Inferior parietal cortex (tissue), 1 donor: ENCODE results near the gene ST6GALNAC3.

Experiments used
- DNase-seq: peaks from one replicate; pipeline ENCODE4 v3.0.0-alpha.2; 2016; ENCODE audit errors: extremely low spot score

ST6GALNAC3 gene

GRCh38 chr1:76142771-76143540 lies 68.4 kb downstream of the ST6GALNAC3 start:
- DNase-seq = no peak

DNA sequence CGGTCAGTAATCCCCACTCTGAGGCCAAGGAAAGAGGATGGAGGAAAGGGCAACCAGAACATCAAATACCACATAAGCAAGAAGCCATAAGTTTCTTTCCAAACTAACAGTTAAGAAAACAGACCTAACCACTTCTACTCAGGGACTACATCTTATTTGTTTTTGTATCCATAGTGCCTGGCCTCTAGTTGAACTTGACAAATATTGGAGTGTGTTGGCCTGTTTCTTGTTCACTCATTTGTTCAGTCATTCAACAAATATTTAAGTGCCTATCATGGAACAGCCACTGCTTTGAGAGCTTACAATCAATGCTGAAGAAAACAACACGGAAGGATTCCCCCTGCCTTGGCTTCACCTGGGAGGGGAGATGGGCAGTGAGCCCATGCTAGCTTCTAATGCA lies 69.7 kb downstream of the ST6GALNAC3 start:
- DNase-seq = no peak

DNA sequence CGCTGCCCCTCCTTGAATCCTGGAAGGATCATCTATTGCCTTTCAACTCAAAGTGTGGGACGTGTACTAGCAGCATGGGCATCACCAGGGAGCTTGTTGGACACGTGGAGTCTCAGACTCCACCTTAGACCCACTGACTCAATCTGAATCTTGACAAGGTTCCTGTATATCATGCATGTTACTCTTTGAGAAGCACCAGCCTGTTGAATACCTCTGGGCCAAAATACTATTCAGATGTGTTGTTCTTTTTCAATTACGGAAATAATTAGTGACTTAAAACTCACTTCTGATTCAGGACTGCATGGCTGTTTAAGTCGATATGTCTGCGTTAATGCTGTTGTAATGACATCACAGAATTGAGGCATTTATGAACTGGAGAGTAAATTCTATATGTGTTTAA lies 70.8 kb downstream of the ST6GALNAC3 start:
- no peak for DNase-seq

- DNase-seq = no peak
These were observed 71.6 kb downstream of the ST6GALNAC3 start for GRCh38 chr1:76146184-76146583.

- no peak for DNase-seq
These were observed 73.4 kb downstream of the ST6GALNAC3 start for GRCh38 chr1:76147917-76148316.

DNA sequence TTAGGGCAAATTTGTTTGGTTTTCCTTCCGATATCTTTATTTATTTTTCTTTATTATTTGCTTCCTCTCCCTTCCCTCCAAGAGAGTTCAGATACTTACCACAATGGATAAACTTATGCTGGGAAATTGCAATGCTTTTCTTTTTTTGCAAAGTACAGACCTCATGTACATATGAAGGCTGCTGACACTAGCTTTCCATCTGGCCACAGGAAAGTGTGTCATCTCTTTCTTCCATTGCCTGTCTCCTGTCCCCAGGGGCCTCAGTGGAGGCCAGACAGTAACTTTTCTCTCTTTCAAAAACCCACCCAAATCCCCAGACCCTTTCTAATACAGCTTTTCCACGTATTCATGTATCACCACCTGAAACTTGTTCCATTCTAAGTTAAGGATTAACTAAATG lies 73.9 kb downstream of the ST6GALNAC3 start:
- no peak for DNase-seq

DNA sequence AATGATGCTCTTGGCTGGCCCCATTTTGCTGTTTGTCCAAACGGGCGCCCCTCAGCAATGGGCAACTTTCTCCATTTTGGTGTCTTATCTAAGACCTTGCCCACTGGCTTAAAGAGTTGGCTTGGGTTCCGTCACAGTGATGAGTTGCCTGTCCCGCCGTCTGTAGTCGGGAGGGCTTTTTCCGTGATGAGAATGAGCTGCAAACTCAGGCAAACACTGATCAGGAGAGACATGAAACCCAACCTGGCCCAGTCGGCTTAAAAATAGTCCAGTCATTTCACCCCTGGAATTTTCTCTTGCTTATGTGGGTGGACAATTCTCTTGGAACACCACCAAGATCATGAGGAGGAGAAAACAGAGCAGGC lies 79.3 kb downstream of the ST6GALNAC3 start:
- no peak for DNase-seq

- DNase-seq = peak; percentile 95
These were observed 79.8 kb downstream of the ST6GALNAC3 start for GRCh38 chr1:76154206-76154956.

DNA sequence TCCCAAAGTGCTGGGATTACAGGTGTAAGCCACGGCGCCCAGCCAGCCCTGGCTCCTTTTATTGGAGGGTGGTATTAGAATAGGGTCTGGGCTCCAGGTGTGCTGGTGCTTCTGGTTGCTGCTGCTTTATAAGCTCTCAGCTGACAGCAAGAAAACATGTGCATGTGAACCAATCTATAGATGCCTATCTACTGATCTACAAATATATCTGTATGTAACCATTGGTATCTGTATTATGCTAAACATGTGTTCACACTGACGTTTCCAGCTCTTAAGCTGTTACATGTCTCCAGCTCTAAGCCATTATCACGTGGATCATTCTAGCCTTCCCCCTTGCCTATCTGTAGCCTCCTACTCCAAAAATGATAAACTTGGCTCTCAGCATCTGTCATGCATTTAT lies 82.4 kb downstream of the ST6GALNAC3 start:
- DNase-seq = no peak

GRCh38 chr1:76158126-76158525 lies 83.6 kb downstream of the ST6GALNAC3 start:
- no peak for DNase-seq

DNA sequence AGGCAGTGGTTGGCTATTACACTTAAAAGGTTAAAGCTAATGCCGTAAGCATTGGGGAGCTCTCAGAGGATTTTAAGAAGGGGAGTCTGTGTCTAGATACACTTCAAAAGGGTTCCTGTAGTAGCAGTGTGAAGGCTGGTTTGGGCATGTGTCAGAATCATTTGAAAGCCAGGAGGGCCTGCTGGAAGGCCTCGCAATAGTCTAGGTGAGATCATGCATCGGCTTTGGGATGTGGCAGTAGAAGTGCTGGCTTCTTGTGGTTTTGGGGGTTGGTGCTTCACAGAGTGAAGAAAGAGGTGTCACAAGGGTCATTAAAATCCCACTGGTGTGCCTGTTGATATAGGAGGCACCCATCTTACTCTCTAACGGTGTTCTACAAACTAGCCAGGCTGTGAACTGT lies 85.7 kb downstream of the ST6GALNAC3 start:
- no peak for DNase-seq

DNA sequence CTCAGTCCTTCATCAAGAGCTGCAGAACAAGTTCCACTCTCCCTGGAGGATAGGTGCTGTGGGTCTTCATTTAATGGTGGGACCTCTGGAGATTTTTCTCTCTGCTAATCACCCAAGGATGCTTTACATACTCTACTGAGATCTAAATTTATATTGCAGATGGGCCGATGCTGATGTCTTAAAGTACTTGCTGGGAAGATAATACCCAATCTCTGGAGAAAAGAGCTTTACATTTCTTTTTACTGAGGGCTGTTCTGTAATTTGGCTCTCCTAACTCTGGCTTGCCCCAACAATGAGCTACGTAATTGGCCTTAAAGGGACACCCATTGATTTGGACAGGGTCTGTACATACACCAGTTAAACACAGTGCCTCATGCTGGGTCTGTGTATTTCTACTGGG lies 86.9 kb downstream of the ST6GALNAC3 start:
- no peak for DNase-seq

GRCh38 chr1:76162254-76162653 lies 87.7 kb downstream of the ST6GALNAC3 start:
- no peak for DNase-seq

DNA sequence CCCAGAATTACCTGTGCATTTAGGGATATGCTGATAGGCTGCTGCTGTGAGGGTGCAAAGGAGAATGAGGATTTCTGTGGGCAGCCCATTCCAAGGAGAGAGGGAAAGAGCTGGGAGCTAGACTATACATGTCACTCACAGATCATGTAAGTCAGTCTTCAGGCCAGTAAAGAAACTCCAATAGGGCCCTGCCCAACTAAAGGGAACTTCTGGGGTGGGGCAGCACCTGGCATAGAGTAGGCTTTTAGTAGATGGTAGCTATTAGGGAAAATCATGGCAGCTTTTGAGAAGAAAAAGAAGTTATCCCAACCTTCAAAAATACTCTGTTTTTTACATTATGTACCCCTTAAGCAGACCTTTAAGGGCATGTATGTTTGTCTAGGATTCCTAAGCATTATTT lies 89.6 kb downstream of the ST6GALNAC3 start:
- no peak for DNase-seq

- DNase-seq = no peak
These were observed 95.5 kb downstream of the ST6GALNAC3 start for GRCh38 chr1:76170084-76170483.

DNA sequence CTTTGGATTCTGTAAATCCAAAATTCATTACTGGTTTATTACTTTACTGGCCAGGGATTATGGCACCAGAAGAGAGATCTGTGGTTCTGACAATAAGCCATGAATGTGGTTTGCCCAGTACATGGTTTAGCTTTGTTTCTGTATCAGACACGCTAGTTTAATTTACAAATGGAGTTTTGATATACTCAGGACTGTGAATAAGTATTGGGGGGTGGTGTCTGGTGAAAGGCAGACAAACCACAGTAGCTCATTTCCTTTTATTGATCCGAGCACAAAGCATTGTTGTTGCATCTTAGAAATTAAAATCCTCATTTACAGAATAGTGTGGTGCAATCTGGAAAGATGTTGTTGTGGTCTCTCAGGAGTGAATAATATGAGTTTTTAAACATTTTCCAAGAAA lies 96.0 kb downstream of the ST6GALNAC3 start:
- no peak for DNase-seq

DNA sequence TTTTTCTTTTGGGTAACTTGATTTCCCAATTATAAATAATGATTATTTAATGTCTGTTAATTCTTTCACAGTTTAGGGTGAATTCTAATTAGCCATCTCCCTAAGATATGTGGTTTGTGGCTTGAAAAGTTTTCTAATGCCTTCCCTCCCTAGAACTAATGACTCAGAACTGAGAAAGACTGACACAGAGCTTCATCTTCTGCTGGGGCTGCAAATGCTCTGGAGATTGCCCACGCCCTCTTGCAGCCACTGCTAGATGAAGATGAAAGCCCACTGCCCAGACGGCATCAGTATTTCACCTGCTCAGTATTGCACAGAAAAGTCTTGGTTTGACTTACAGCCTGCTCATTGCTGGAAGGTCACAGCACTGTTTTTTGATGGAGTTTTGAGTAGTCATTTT lies 101.5 kb downstream of the ST6GALNAC3 start:
- DNase-seq = no peak

DNA sequence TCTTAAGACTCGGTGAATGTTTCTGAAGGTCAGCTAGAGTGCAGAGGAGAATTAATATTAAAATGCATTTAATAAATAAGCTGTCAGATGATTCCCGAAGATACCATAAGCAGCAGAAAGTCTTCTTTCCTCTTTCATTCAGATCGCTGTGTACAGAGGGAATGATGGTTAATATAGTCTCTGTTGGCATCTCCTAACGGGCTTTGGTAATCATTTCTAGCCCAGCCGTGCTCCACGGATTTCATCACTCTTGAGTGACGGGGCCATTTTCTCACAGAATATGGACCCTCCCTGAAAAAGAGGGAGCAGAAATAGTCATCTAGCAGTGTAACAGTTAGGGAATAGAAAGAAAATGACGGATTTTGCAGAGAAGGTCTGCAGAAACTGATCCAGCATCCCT lies 103.1 kb downstream of the ST6GALNAC3 start:
- DNase-seq = no peak

GRCh38 chr1:76179219-76179698 lies 104.7 kb downstream of the ST6GALNAC3 start:
- DNase-seq = no peak

DNA sequence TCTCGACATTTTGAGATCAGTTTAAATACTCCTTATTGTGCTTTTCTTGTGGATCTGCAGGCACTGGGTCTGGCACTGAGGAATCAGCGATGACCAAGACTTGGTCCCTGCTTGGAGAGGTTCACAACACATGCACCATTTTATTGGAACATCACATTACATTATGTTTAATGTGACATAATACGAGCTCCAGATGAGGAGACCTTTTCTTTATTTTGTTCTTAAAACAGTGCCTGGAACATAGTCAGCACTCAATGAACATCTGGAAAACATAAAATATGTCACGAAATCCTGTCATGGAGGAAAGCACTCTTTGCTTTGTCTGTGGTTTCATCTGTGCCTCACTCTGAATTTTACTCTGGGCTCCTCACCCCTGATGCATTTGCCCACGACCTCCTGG lies 110.7 kb downstream of the ST6GALNAC3 start:
- DNase-seq = no peak

GRCh38 chr1:76186554-76187170 lies 112.1 kb downstream of the ST6GALNAC3 start:
- DNase-seq = peak; percentile 39

DNA sequence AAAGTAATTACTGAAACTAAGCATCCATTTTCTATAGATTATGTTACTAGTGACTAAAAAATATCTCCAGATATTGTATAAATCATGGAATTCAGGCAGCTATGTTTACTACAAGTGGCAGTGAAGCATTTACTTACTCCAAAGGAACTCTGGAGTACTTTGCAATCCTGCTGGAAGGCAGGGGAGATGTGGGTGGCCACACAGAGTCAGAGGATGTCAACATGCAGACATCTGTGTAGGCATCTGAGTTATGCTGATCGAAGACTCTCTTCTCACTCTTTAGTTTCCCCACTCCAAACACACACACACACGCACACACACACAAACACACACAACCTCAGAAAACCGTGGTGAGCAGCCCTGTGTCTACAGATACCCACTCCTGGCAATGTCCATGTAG lies 112.9 kb downstream of the ST6GALNAC3 start:
- DNase-seq = no peak

GRCh38 chr1:76189310-76189709 lies 114.8 kb downstream of the ST6GALNAC3 start:
- DNase-seq = no peak
